Measurements from ENCODE around the gene SYDE2.

SYDE2 gene

GRCh38 chr1:85240643-85241042 lies 39.8 kb upstream of the SYDE2 start:
- H3K4me3 ChIP-seq (ENCODE audit: low read depth, low read length) = no peak overlapping the region
- DNase-seq (ENCODE audit: low read depth, low spot score) = no peak
- in situ Hi-C loops (cut with HindIII; ENCODE audit: low sequenced_read_pairs) = no loop called here
- no peak for TF ChIP-seq CTCF (IDR thresholded peaks at IDR 0.05; ENCODE audit: low read depth, low read length)

GRCh38 chr1:85240174-85240601 lies 39.4 kb upstream of the SYDE2 start:
- in situ Hi-C loops (cut with HindIII; ENCODE audit: low sequenced_read_pairs) = no loop called here
- DNase-seq (ENCODE audit: low read depth, low spot score) = no peak
- peak; percentile 8 for TF ChIP-seq CTCF (IDR thresholded peaks at IDR 0.05; ENCODE audit: low read depth, low read length)
- no peak overlapping the region for H3K4me3 ChIP-seq (ENCODE audit: low read depth, low read length)

- no peak overlapping the region for H3K4me3 ChIP-seq (ENCODE audit: low read depth, low read length)
Observed at GRCh38 chr1:85237613-85238012, 36.8 kb upstream of the SYDE2 start.

GRCh38 chr1:85230305-85230977 lies 29.6 kb upstream of the SYDE2 start:
- in situ Hi-C loops (cut with HindIII; ENCODE audit: low sequenced_read_pairs) = no loop called here
- no peak for DNase-seq (ENCODE audit: low read depth, low spot score)
- H3K4me3 ChIP-seq (ENCODE audit: low read depth, low read length) = no peak overlapping the region

More at GRCh38 chr1:85237613-85238012, 36.8 kb upstream of the SYDE2 start:
- TF ChIP-seq CTCF (IDR thresholded peaks at IDR 0.05; ENCODE audit: low read depth, low read length) = no peak
- in situ Hi-C loops (cut with HindIII; ENCODE audit: low sequenced_read_pairs) = no loop called here
- DNase-seq (ENCODE audit: low read depth, low spot score) = no peak

GRCh38 chr1:85229574-85230097 lies 28.8 kb upstream of the SYDE2 start:
- in situ Hi-C loops (cut with HindIII; ENCODE audit: low sequenced_read_pairs) = no loop called here
- H3K4me3 ChIP-seq (ENCODE audit: low read depth, low read length) = no peak overlapping the region
- TF ChIP-seq CTCF (IDR thresholded peaks at IDR 0.05; ENCODE audit: low read depth, low read length) = no peak
- no peak for DNase-seq (ENCODE audit: low read depth, low spot score)

More at GRCh38 chr1:85230305-85230977, 29.6 kb upstream of the SYDE2 start:
- TF ChIP-seq CTCF (IDR thresholded peaks at IDR 0.05; ENCODE audit: low read depth, low read length) = peak; percentile 32

GRCh38 chr1:85228972-85229371 lies 28.2 kb upstream of the SYDE2 start:
- TF ChIP-seq CTCF (IDR thresholded peaks at IDR 0.05; ENCODE audit: low read depth, low read length) = no peak
- in situ Hi-C loops (cut with HindIII; ENCODE audit: low sequenced_read_pairs) = no loop called here
- no peak overlapping the region for H3K4me3 ChIP-seq (ENCODE audit: low read depth, low read length)
- DNase-seq (ENCODE audit: low read depth, low spot score) = no peak

Data from astrocyte of the spinal cord (primary cell).